ENCODE measurements around the gene ANKRD52.
A peak's percentile ranks its signal among the peaks of the same experiment; 100 is the strongest.

The ANKRD52 gene

GRCh38 chr12:56257071-56257470, 1.1 kb downstream of the ANKRD52 start:
- Histone ChIP-seq H3K27ac (replicated peaks; ENCODE audit: low read length) (no peak overlapping the region), H3K4ac (ENCODE audit: low read length) (no peak overlapping the region), H4K8ac (ENCODE audit: low read depth, low read length) (no peak overlapping the region), H3K23ac (ENCODE audit: low read depth, low read length, poor library complexity) (no peak overlapping the region), H3K36me3 (replicated peaks in 1 of 2; ENCODE audit: control insufficient read depth in 2 of 2, insufficient read depth in 2 of 2, low read length in 2 of 2) (peaks cover 39 to 51% of the 10 kb centered on the region in 2 donors), H3K4me3 (ENCODE audit: low read length in 2 of 2) (peak overlapping the region; percentile 78 to 89), H3K14ac (ENCODE audit: low read length) (no peak overlapping the region), H2BK12ac (ENCODE audit: low read length) (no peak overlapping the region), H3K9ac (ENCODE audit: low read depth, low read length, poor library complexity) (peak overlapping the region; percentile 82), H2BK5ac (ENCODE audit: low read length) (no peak overlapping the region), H4K91ac (ENCODE audit: low read depth, low read length, poor library complexity) (no peak overlapping the region), H2AFZ (ENCODE audit: low read length) (peak overlapping the region; percentile 99), H3K4me2 (ENCODE audit: insufficient read depth, low read length, poor library complexity, severe bottlenecking) (peak overlapping the region; percentile 61), H2BK120ac (ENCODE audit: low read depth, low read length) (no peak overlapping the region), H3K9me3 (replicated peaks in 1 of 2; ENCODE audit: control insufficient read depth in 2 of 2, insufficient read depth in 1 of 2, low read depth in 1 of 2, low read length in 2 of 2) (no peaks in the 10 kb centered on the region), H3K79me1 (ENCODE audit: low read depth, low read length) (peaks cover 10% of the 10 kb centered on the region), H2BK15ac (ENCODE audit: low read length) (no peak overlapping the region), H3K18ac (ENCODE audit: low read length) (no peak overlapping the region), H3K4me1 (ENCODE audit: control insufficient read depth in 2 of 2, insufficient read depth in 1 of 2, low read depth in 1 of 2, low read length in 2 of 2) (peaks cover 8 to 12% of the 10 kb centered on the region in 2 donors), H3K27me3 (ENCODE audit: control insufficient read depth in 3 of 3, insufficient read depth in 3 of 3, low read depth in 1 of 3, low read length in 3 of 3) (no peaks in the 10 kb centered on the region), H2AK5ac (ENCODE audit: low read depth, low read length) (no peak overlapping the region)
- no CpG with 5 or more reads among the region's 8 CpGs for WGBS, 2 donors (ENCODE audit: extremely low coverage in 2 of 2, insufficient read length in 2 of 2, insufficient replicate concordance in 1 of 2)
- DNase-seq (ENCODE audit: low spot score): no peak

GRCh38 chr12:56256326-56256960, 1.7 kb downstream of the ANKRD52 start:
- Histone ChIP-seq H3K9me3 (replicated peaks in 1 of 2; ENCODE audit: control insufficient read depth in 2 of 2, insufficient read depth in 1 of 2, low read depth in 1 of 2, low read length in 2 of 2) (no peaks in the 10 kb centered on the region), H2BK5ac (ENCODE audit: low read length) (no peak overlapping the region), H3K14ac (ENCODE audit: low read length) (no peak overlapping the region), H2AFZ (ENCODE audit: low read length) (no peak overlapping the region), H2BK15ac (ENCODE audit: low read length) (no peak overlapping the region), H3K4me2 (ENCODE audit: insufficient read depth, low read length, poor library complexity, severe bottlenecking) (no peak overlapping the region), H2BK120ac (ENCODE audit: low read depth, low read length) (no peak overlapping the region), H3K9ac (ENCODE audit: low read depth, low read length, poor library complexity) (no peak overlapping the region), H3K4me3 (ENCODE audit: low read length in 2 of 2) (peak overlapping the region in 1 of 2 donors; percentile 78), H3K27me3 (ENCODE audit: control insufficient read depth in 3 of 3, insufficient read depth in 3 of 3, low read depth in 1 of 3, low read length in 3 of 3) (no peaks in the 10 kb centered on the region), H4K8ac (ENCODE audit: low read depth, low read length) (no peak overlapping the region), H2BK12ac (ENCODE audit: low read length) (no peak overlapping the region), H2AK5ac (ENCODE audit: low read depth, low read length) (no peak overlapping the region), H3K4ac (ENCODE audit: low read length) (no peak overlapping the region), H3K36me3 (replicated peaks in 1 of 2; ENCODE audit: control insufficient read depth in 2 of 2, insufficient read depth in 2 of 2, low read length in 2 of 2) (peaks cover 44 to 57% of the 10 kb centered on the region in 2 donors), H4K91ac (ENCODE audit: low read depth, low read length, poor library complexity) (no peak overlapping the region), H3K27ac (replicated peaks; ENCODE audit: low read length) (no peak overlapping the region), H3K23ac (ENCODE audit: low read depth, low read length, poor library complexity) (no peak overlapping the region), H3K18ac (ENCODE audit: low read length) (no peak overlapping the region), H3K79me1 (ENCODE audit: low read depth, low read length) (peaks cover 10% of the 10 kb centered on the region), H3K4me1 (ENCODE audit: control insufficient read depth in 2 of 2, insufficient read depth in 1 of 2, low read depth in 1 of 2, low read length in 2 of 2) (peaks cover 8 to 12% of the 10 kb centered on the region in 2 donors)
- no peak for DNase-seq (ENCODE audit: low spot score)
- WGBS, 2 donors (ENCODE audit: extremely low coverage in 2 of 2, insufficient read length in 2 of 2, insufficient replicate concordance in 1 of 2): no CpG with 5 or more reads among the region's 4 CpGs

GRCh38 chr12:56255671-56256070, 2.5 kb downstream of the ANKRD52 start:
- Histone ChIP-seq H3K23ac (ENCODE audit: low read depth, low read length, poor library complexity) (peak overlapping the region; percentile 67), H4K91ac (ENCODE audit: low read depth, low read length, poor library complexity) (no peak overlapping the region), H3K4me2 (ENCODE audit: insufficient read depth, low read length, poor library complexity, severe bottlenecking) (no peak overlapping the region), H3K4me1 (ENCODE audit: control insufficient read depth in 2 of 2, insufficient read depth in 1 of 2, low read depth in 1 of 2, low read length in 2 of 2) (peaks cover 8 to 12% of the 10 kb centered on the region in 2 donors), H3K18ac (ENCODE audit: low read length) (no peak overlapping the region), H3K36me3 (replicated peaks in 1 of 2; ENCODE audit: control insufficient read depth in 2 of 2, insufficient read depth in 2 of 2, low read length in 2 of 2) (peaks cover 44 to 64% of the 10 kb centered on the region in 2 donors), H3K4me3 (ENCODE audit: low read length in 2 of 2) (no peak overlapping the region), H2BK5ac (ENCODE audit: low read length) (no peak overlapping the region), H3K27me3 (ENCODE audit: control insufficient read depth in 3 of 3, insufficient read depth in 3 of 3, low read depth in 1 of 3, low read length in 3 of 3) (no peaks in the 10 kb centered on the region), H2BK120ac (ENCODE audit: low read depth, low read length) (no peak overlapping the region), H2AFZ (ENCODE audit: low read length) (no peak overlapping the region), H2BK15ac (ENCODE audit: low read length) (no peak overlapping the region), H3K9ac (ENCODE audit: low read depth, low read length, poor library complexity) (peak overlapping the region; percentile 79), H3K9me3 (replicated peaks in 1 of 2; ENCODE audit: control insufficient read depth in 2 of 2, insufficient read depth in 1 of 2, low read depth in 1 of 2, low read length in 2 of 2) (no peaks in the 10 kb centered on the region), H3K79me1 (ENCODE audit: low read depth, low read length) (peaks cover 10% of the 10 kb centered on the region), H4K8ac (ENCODE audit: low read depth, low read length) (no peak overlapping the region), H2AK5ac (ENCODE audit: low read depth, low read length) (no peak overlapping the region), H2BK12ac (ENCODE audit: low read length) (no peak overlapping the region), H3K4ac (ENCODE audit: low read length) (no peak overlapping the region), H3K14ac (ENCODE audit: low read length) (no peak overlapping the region), H3K27ac (replicated peaks; ENCODE audit: low read length) (no peak overlapping the region)
- DNase-seq (ENCODE audit: low spot score): no peak
- no CpG with 5 or more reads among the region's 7 CpGs for WGBS, 2 donors (ENCODE audit: extremely low coverage in 2 of 2, insufficient read length in 2 of 2, insufficient replicate concordance in 1 of 2)

GRCh38 chr12:56253091-56253490, 5.1 kb downstream of the ANKRD52 start:
- Histone ChIP-seq H4K8ac (ENCODE audit: low read depth, low read length) (no peak overlapping the region), H3K36me3 (replicated peaks in 1 of 2; ENCODE audit: control insufficient read depth in 2 of 2, insufficient read depth in 2 of 2, low read length in 2 of 2) (peaks cover 57 to 90% of the 10 kb centered on the region in 2 donors), H3K79me1 (ENCODE audit: low read depth, low read length) (peaks cover 10% of the 10 kb centered on the region), H2AFZ (ENCODE audit: low read length) (no peak overlapping the region), H3K27ac (replicated peaks; ENCODE audit: low read length) (no peak overlapping the region), H3K4ac (ENCODE audit: low read length) (no peak overlapping the region), H3K9me3 (replicated peaks in 1 of 2; ENCODE audit: control insufficient read depth in 2 of 2, insufficient read depth in 1 of 2, low read depth in 1 of 2, low read length in 2 of 2) (no peaks in the 10 kb centered on the region), H2BK15ac (ENCODE audit: low read length) (no peak overlapping the region), H3K4me2 (ENCODE audit: insufficient read depth, low read length, poor library complexity, severe bottlenecking) (no peak overlapping the region), H3K27me3 (ENCODE audit: control insufficient read depth in 3 of 3, insufficient read depth in 3 of 3, low read depth in 1 of 3, low read length in 3 of 3) (no peaks in the 10 kb centered on the region), H2AK5ac (ENCODE audit: low read depth, low read length) (no peak overlapping the region), H2BK5ac (ENCODE audit: low read length) (no peak overlapping the region), H3K23ac (ENCODE audit: low read depth, low read length, poor library complexity) (no peak overlapping the region), H3K9ac (ENCODE audit: low read depth, low read length, poor library complexity) (no peak overlapping the region), H3K14ac (ENCODE audit: low read length) (no peak overlapping the region), H2BK120ac (ENCODE audit: low read depth, low read length) (no peak overlapping the region), H3K18ac (ENCODE audit: low read length) (no peak overlapping the region), H3K4me1 (ENCODE audit: control insufficient read depth in 2 of 2, insufficient read depth in 1 of 2, low read depth in 1 of 2, low read length in 2 of 2) (peaks cover 8% of the 10 kb centered on the region in 2 donors), H4K91ac (ENCODE audit: low read depth, low read length, poor library complexity) (no peak overlapping the region), H3K4me3 (ENCODE audit: low read length in 2 of 2) (no peak overlapping the region), H2BK12ac (ENCODE audit: low read length) (no peak overlapping the region)
- WGBS, 2 donors (ENCODE audit: extremely low coverage in 2 of 2, insufficient read length in 2 of 2, insufficient replicate concordance in 1 of 2): no CpG with 5 or more reads among the region's 11 CpGs
- no peak for DNase-seq (ENCODE audit: low spot score)

Data from neuronal stem cell (in vitro differentiated cells).